HG03064 (cell line): ENCODE measurements around the gene IRX4.
"Not testable (repeated sequence)": the region's sequence is repeated elsewhere in the genome, so short reads cannot be mapped to it uniquely, and the experiment has no call there.

Source experiments
- ATAC-seq: cut with Tn5 transposase; IDR thresholded peaks from one replicate; pipeline ENCODE4 v1.9.1; 2021; ENCODE audit warnings: low read depth; ENCODE audit not compliant: unreplicated experiment

The IRX4 gene

DNA sequence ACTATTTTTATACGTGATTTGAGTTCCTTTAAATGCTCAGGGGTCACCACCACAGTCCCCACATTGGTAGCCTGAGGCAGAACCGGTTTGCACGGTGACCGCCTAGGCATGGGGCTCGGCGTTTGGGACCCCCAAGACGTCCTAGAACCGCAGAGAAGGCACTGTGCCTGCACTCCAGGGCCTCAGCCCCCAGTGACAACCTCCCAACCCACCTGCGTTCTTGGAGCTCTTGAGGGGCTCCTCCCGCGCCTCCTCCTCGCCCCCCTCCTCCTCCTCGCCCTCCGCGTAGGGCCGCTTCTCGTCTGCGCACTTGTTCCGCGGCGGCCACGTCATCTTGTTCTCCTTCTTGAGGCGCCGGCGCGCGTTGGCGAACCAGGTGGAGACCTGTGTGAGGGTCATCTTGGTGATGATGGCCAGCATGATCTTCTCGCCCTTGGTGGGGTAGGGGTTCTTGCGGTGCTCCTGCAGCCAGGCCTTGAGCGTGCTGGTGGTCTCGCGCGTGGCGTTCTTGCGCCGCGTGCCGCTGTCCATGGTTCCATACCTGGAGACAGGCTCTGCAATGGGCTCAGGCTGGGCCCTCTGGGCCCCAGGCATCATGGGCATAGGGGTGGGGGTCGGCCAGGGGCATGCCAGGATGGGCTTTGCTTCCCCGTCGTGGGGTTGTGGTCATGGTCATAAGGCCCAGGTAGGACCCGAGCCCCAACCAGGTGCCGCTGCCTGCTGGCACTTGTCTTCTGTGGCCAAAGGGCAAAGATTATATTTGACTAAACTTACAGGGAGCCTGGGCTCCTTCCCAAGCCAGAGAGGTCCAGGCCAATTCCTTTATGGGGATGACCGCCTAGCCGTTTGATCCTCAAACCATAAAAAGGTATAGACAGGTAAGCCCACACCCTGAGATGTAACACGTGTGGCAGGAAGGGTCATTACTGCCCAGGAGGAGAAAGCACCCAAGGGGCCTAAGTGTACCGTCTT lies 3.1 kb downstream of the IRX4 start:
- ATAC-seq, result no peak

- ATAC-seq, result no peak
Measured at GRCh38 chr5:1878050-1878849, 4.5 kb downstream of the IRX4 start.

DNA sequence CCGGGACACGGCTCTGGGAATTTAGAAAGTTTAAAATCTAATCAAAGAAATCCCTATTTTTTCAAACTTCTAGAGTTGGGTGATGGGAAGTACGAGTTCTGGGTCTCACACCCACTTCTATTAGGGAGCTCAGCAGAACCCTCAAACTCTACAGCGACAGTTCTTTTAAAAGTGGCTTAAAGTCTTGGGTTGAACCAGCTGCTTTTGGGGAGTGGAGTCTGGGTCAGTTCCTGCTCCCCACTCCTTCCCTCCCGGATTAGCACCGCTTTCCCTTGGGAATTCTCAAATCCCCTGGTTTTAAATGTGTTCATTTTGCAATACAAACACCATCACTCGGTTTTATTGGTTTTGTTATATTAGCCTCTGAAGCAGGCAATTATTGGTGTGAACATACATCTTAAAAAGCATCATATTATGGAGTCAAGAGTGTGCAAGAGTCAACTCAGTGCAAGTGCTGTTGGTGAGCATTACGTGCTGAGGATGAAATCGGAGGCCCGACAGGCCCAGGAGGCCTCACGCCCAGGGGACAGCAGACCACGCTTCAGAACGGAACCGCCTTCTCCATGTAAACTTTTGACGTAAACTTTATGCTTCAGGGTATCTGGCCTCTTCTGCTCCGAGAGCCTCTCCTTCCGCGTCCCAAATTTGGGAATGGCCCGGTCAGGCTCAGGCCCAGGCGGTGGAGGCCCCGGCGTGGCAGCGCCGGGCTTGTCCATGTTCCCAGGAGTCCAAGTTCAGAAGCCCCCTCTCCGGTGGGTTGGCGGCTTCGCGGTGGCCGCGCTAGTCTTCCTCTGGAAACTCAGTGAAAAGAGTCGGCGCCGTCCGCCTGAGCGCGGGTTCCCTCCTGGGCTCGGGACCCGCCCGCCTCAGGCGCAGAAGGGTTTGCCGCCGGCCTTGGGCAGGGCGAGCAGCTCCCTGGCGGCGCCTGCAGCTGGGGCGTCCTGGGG lies 5.3 kb downstream of the IRX4 start:
- no peak for ATAC-seq

DNA sequence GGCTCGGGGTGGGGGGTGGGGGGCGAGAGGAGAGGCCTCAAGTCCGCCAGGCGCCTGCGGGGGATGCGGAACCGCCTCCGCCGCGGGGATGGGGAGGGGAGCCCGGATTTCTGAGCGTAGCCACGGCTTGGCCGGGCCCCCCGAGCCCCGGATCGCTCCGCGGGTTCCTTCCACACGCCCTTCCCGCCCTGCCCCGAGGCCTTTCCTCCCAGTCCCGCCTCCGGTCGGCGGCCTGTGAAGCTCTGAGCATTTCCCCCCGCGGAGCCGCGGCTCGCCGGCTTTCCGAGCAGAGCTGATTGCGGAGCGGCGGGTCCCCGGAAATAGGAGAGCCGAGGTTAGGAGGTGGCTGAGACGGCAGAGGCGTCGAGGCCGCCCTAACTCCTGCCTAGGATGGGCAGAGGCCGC lies 6.1 kb downstream of the IRX4 start:
- ATAC-seq, result no peak

DNA sequence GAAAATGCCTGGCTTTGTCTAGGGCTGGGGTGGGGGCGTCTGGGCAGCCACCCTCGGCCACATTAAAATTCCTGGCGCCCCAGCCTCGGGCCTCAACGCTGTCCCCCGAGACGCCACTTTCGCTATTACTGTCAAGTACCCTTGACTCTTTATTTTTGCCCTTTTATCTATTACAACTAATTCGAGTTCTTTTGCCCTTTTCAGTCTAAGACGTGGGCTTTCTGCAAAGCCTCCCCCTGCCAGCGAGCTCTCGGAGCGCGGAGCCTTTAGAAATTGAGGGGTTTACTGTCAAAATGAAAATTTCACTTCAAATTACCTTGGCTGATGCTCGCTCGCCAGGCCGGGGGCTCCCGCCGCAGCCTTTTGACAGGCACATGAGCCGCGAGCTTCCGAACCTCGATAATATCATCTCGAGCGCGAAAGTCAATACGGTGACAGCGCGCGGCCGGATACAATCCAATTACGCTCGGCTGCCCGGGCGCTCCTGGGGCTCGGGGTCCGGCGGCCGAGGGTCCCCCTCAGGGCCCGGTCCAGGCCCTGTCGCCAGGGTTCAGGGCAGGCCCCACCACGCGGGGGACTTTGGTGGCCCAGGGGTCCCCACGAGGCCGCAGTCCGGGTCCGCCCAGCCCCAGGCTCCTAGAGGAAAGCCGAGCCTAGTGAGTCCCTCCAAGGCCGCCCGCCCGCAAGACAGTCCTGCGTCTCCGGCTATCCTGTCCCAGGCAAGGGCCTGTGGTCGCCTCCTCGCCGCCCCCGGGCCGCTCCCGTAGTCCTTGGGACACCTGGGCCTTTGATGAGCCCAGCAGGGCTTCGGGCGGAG lies 6.7 kb downstream of the IRX4 start:
- ATAC-seq, result no peak

DNA sequence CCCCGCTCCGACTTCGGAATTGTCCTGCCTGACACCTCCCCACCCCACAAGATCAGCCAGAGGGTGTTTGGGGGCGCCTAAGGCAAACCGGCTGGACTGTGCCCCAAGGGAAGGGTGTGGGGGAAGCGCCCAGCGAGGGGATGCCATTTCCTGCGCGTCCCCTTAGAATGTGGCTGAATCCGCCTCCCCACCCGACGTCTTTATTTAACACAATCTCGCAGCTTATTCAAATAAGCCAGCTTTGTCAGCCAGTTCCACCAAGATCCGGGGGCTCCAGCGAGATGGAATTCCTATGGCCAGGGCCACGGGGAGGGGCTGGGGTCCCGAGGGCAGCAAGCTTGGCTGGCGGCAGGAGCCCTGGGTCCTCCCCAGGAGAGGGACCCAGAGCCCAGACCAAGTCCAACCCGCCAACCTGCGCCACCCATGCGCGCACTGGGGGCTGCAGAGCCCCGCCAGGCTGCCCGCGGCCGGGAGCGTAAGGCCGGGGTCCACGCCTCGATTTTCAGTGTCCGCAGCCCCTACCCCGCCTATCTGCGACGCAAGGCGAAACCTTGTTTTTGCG lies 7.4 kb downstream of the IRX4 start:
- no peak for ATAC-seq

DNA sequence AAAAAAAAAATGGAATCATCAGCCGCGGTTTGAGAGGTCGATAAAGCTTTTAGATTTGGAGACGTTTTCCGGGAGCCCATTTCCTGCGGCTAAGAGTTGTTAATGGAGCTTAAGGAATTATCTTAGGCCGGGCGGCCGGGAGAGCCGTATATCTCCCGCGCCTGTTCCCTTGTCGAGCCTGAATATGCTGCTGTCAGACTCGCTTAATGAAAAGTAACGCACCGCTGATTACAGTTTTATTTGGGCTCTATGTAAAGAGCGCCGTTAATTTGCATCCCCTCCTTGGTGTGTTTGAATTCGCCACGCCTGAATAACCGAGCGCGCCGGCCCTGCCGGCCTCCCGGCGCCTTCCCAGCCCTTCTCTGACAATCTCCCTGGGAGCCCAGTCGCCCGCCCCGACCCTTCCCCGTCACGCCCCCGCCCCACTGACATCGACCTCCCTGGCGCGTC lies 7.9 kb downstream of the IRX4 start:
- ATAC-seq, result no peak

DNA sequence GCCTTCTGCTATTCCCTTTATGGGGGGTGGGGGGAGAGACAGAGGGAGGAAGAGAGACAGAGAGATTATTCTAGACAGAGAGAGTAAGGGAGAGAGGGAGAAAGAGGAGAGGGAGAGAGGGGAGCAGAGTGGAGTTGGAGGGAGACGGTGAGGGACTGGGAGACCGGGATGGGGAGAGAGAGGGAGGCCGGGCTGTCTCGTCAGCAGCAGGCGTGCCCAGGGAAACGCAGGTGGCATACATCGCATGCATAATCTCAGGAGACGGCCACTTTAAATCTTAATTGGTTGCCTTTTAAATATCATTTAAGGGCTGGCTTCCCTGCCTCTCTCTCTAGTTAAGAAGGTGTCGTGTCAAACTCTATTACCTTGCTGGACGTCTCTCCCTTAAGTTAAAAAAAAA lies 8.4 kb downstream of the IRX4 start:
- ATAC-seq, result no peak

GRCh38 chr5:1873243-1873959 lies 9.3 kb downstream of the IRX4 start:
- no peak for ATAC-seq

GRCh38 chr5:1871441-1871840 lies 11.3 kb downstream of the IRX4 start:
- no peak for ATAC-seq

GRCh38 chr5:1870435-1871272 lies 12.1 kb downstream of the IRX4 start:
- not testable (repeated sequence) for ATAC-seq

DNA sequence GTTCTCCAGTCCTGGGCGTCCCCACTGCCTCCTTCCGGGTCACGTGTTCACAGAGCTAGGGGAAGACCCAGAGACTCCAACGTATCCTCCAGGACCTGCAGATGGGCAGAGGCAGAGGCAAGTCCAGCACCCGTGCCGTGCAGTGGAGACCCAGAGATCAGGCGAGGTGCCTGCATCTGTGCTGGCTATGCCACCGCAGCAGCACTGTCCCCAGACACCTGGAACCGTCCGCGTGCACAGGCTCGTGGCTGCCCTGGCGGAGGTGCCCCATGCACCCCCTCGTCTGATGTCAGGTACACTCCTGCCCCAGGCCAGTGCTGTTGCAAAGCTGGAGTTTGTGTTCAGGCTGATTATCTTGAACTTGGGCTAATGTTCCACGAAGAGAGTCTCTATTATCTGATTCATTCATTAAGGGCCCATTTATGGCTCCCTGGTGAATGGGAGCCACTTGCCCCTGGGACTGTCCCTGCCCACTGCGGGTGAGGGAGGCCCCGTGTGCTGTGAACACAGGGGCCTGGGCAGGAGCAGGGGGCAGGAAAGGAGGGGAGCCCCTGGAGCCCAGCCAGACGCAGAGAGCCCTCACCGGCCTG lies 13.7 kb downstream of the IRX4 start:
- no peak for ATAC-seq

DNA sequence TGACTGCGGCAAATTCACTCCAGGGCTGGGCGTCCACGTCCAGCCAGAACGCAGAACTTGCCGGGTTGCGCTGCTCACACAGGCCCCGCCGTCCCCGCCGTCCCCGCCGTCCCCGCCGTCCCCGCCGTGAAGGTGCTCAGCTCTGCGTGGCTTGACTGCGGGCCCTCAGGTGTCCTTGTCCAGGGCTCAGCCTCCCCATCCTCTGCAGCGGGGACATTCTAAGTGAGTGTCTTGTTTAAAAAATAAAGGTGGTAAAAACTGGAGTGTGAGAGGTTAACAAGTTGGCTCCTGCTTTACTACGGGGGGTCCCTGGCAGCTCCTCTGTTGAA lies 14.9 kb downstream of the IRX4 start:
- no peak for ATAC-seq

- no peak for ATAC-seq
Measured at GRCh38 chr5:1867114-1867814, 15.5 kb downstream of the IRX4 start.

DNA sequence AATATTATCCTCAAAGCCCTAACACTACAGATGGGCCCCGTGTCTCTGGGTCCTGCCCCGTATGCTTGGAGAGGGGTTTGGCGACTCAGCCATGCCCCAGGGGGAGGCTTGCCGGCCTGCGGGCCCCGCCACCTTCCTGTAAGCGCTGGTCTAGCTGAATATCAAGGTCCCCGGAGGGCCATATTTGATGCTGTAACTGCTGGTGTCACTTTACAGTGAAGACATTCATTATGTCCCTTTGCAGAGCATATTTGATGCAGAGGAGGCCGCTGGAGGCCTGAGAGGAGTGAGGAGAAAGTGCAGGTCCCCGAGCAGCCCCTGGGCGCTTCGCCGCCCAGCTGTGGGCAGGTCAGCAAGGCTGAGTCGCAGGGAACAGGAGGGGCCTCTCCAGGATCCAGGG lies 16.8 kb downstream of the IRX4 start:
- ATAC-seq, result no peak

DNA sequence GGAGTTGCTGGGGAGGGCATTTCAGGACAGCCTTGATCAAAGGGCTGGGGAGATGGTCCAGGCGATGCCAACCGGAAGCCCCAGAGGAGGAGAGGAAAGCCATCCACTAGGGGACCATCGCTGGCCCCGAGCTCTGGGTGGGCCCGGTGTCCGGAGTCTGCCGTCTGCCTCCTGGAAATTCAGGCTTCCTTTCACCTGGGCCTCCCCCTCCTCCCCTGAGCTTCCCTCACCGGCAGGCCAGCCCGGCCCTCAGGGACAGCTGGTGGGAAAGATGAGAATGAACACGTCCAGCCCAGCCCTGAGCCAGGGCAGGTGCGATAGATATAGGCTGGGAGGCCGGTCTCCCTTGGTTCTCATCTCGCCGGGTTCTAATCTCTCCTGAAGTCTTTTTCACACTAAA lies 17.2 kb downstream of the IRX4 start:
- no peak for ATAC-seq

GRCh38 chr5:1864896-1865440 lies 17.8 kb downstream of the IRX4 start:
- ATAC-seq, result no peak
